ENCODE results near the gene PTP4A2. TPM values are rescaled to one million over a fixed set of nuclear protein-coding genes. Genes with fewer than 3 reads are reported as not detected.

PTP4A2 gene
- total and polyA plus RNA-seq, 2 of the 8 experiments (the other 6 are each of a cell fraction or from before 2014, with no cell fraction given), result 87.4 to 214 TPM

DNA sequence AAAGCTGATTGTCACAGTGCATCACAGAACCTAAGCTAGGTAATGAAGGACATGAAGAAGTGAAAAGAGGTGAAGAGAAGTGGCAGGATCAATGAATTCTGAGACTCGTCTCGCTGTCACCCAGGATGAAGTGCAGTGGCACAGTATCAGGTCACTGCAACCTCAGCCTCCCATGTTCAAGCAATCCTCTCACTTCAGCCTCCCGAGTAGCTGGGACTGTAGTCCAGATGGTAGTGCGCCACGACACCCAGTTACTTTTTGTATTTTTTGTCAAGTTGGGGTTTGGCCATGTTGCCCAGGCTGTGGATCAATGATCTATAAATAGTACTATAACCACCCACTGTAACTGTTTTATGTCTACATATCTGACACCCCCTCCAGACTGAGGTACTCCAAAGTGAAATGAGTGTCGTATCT is 33.1 kb downstream of the PTP4A2 start (continued):
- TF ChIP-seq, protein P1, sequence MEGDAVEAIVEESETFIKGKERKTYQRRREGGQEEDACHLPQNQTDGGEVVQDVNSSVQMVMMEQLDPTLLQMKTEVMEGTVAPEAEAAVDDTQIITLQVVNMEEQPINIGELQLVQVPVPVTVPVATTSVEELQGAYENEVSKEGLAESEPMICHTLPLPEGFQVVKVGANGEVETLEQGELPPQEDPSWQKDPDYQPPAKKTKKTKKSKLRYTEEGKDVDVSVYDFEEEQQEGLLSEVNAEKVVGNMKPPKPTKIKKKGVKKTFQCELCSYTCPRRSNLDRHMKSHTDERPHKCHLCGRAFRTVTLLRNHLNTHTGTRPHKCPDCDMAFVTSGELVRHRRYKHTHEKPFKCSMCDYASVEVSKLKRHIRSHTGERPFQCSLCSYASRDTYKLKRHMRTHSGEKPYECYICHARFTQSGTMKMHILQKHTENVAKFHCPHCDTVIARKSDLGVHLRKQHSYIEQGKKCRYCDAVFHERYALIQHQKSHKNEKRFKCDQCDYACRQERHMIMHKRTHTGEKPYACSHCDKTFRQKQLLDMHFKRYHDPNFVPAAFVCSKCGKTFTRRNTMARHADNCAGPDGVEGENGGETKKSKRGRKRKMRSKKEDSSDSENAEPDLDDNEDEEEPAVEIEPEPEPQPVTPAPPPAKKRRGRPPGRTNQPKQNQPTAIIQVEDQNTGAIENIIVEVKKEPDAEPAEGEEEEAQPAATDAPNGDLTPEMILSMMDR (IDR thresholded peaks at IDR 0.05; ENCODE audit: control extremely low read depth in 1 of 3, insufficient read depth in 1 of 3, low read depth in 1 of 3, low read length in 3 of 3), result no peak
- TF ChIP-seq CHD1 (IDR thresholded peaks at IDR 0.05; ENCODE audit: low read depth, low read length) (no peak), RXRA (IDR thresholded peaks at IDR 0.05; ENCODE audit: insufficient read depth, low read depth, low read length) (no peak), GABPA (IDR thresholded peaks at IDR 0.05; ENCODE audit: borderline replicate concordance, insufficient read depth, low read length) (no peak), JUN (IDR thresholded peaks at IDR 0.05; ENCODE audit: low read depth, low read length) (no peak), KDM4A (IDR thresholded peaks at IDR 0.05; ENCODE audit: low read depth, low read length, severe bottlenecking) (no peak), SIX5 (IDR thresholded peaks at IDR 0.05; ENCODE audit: low read depth, low read length) (no peak)
- TF ChIP-seq, protein P2, sequence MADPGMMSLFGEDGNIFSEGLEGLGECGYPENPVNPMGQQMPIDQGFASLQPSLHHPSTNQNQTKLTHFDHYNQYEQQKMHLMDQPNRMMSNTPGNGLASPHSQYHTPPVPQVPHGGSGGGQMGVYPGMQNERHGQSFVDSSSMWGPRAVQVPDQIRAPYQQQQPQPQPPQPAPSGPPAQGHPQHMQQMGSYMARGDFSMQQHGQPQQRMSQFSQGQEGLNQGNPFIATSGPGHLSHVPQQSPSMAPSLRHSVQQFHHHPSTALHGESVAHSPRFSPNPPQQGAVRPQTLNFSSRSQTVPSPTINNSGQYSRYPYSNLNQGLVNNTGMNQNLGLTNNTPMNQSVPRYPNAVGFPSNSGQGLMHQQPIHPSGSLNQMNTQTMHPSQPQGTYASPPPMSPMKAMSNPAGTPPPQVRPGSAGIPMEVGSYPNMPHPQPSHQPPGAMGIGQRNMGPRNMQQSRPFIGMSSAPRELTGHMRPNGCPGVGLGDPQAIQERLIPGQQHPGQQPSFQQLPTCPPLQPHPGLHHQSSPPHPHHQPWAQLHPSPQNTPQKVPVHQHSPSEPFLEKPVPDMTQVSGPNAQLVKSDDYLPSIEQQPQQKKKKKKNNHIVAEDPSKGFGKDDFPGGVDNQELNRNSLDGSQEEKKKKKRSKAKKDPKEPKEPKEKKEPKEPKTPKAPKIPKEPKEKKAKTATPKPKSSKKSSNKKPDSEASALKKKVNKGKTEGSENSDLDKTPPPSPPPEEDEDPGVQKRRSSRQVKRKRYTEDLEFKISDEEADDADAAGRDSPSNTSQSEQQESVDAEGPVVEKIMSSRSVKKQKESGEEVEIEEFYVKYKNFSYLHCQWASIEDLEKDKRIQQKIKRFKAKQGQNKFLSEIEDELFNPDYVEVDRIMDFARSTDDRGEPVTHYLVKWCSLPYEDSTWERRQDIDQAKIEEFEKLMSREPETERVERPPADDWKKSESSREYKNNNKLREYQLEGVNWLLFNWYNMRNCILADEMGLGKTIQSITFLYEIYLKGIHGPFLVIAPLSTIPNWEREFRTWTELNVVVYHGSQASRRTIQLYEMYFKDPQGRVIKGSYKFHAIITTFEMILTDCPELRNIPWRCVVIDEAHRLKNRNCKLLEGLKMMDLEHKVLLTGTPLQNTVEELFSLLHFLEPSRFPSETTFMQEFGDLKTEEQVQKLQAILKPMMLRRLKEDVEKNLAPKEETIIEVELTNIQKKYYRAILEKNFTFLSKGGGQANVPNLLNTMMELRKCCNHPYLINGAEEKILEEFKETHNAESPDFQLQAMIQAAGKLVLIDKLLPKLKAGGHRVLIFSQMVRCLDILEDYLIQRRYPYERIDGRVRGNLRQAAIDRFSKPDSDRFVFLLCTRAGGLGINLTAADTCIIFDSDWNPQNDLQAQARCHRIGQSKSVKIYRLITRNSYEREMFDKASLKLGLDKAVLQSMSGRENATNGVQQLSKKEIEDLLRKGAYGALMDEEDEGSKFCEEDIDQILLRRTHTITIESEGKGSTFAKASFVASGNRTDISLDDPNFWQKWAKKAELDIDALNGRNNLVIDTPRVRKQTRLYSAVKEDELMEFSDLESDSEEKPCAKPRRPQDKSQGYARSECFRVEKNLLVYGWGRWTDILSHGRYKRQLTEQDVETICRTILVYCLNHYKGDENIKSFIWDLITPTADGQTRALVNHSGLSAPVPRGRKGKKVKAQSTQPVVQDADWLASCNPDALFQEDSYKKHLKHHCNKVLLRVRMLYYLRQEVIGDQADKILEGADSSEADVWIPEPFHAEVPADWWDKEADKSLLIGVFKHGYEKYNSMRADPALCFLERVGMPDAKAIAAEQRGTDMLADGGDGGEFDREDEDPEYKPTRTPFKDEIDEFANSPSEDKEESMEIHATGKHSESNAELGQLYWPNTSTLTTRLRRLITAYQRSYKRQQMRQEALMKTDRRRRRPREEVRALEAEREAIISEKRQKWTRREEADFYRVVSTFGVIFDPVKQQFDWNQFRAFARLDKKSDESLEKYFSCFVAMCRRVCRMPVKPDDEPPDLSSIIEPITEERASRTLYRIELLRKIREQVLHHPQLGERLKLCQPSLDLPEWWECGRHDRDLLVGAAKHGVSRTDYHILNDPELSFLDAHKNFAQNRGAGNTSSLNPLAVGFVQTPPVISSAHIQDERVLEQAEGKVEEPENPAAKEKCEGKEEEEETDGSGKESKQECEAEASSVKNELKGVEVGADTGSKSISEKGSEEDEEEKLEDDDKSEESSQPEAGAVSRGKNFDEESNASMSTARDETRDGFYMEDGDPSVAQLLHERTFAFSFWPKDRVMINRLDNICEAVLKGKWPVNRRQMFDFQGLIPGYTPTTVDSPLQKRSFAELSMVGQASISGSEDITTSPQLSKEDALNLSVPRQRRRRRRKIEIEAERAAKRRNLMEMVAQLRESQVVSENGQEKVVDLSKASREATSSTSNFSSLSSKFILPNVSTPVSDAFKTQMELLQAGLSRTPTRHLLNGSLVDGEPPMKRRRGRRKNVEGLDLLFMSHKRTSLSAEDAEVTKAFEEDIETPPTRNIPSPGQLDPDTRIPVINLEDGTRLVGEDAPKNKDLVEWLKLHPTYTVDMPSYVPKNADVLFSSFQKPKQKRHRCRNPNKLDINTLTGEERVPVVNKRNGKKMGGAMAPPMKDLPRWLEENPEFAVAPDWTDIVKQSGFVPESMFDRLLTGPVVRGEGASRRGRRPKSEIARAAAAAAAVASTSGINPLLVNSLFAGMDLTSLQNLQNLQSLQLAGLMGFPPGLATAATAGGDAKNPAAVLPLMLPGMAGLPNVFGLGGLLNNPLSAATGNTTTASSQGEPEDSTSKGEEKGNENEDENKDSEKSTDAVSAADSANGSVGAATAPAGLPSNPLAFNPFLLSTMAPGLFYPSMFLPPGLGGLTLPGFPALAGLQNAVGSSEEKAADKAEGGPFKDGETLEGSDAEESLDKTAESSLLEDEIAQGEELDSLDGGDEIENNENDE (IDR thresholded peaks at IDR 0.05; ENCODE audit: insufficient replicate concordance, low read length), result no peak
